Calu3 (cell line): Measurements from ENCODE around the gene TAF15. TPM values are rescaled to one million over a fixed set of nuclear protein-coding genes. Genes with fewer than 3 reads are reported as not detected.
A peak's percentile ranks its signal among the peaks of the same experiment; 100 is the strongest.

ENCODE experiments used
- BruUV-seq: library from RNA; stranded (reverse); fragments of 400-500 nt; replicated peaks from 2 replicates; lab custom pipeline; 2021; lab: Mats Ljungman, UMichigan
- CTCF ChIA-PET: fragments of 300-600 bp; sonication (Branson Sonifier 250); formaldehyde crosslinking; loops from one replicate; lab custom pipeline; 2022; ENCODE audit warnings: antibody characterized with exemption; lab: Charles Lee
- DNase-seq: peaks from one replicate; pipeline ENCODE4 v3.0.0; 2022
- H3K27ac Mint-ChIP-seq: one replicate; pipeline ENCODE4 v1.8.0; 2022; ENCODE audit warnings: mixed read lengths; ENCODE audit not compliant: unreplicated experiment
- H3K27me3 Mint-ChIP-seq: one replicate; pipeline ENCODE4 v1.8.0; 2022; ENCODE audit warnings: mixed read lengths; ENCODE audit not compliant: unreplicated experiment
- H3K36me3 Mint-ChIP-seq: one replicate; pipeline ENCODE4 v1.8.0; 2022; ENCODE audit warnings: mild to moderate bottlenecking, moderate library complexity, mixed read lengths; ENCODE audit not compliant: insufficient read depth, unreplicated experiment
- H3K4me1 Mint-ChIP-seq: one replicate; pipeline ENCODE4 v1.8.0; 2022; ENCODE audit warnings: mild to moderate bottlenecking, low read depth, mixed read lengths; ENCODE audit not compliant: unreplicated experiment
- H3K4me3 Mint-ChIP-seq: one replicate; pipeline ENCODE4 v1.8.0; 2022; ENCODE audit warnings: mild to moderate bottlenecking, low read depth, moderate library complexity, mixed read lengths; ENCODE audit not compliant: unreplicated experiment
- H3K9me3 Mint-ChIP-seq: one replicate; pipeline ENCODE4 v1.8.0; 2022; ENCODE audit warnings: low read depth, mixed read lengths; ENCODE audit not compliant: unreplicated experiment
- CTCF ChIP-seq: fragments of 200-600 bp; IDR thresholded peaks from one replicate; pipeline ENCODE4 v1.8.0; 2022; ENCODE audit warnings: antibody characterized with exemption; ENCODE audit not compliant: unreplicated experiment
- intact Hi-C: fragments of 100-400 bp; cut with micrococcal nuclease; formaldehyde crosslinking; loops from one replicate; pipeline ENCODE4 v1.10.0; 2022; ENCODE audit not compliant: unreplicated experiment
- total RNA-seq: library from RNA; stranded (reverse); gene quantifications from 2 replicates; pipeline ENCODE4 v1.2.3, GENCODE V29; 2022

Gene TAF15
- total RNA-seq, 1 experiment from 2014 or later, result 286 TPM

- no peak overlapping the region for H3K4me3 Mint-ChIP-seq
- H3K27me3 Mint-ChIP-seq, result no peaks in the 10 kb centered on the region
- CTCF ChIA-PET, result interaction anchor here (0.6 kb wide), 1 partner anchor 9 kb away, joined by 4 read pairs; no protein-coding TSS in a partner anchor
- H3K4me1 Mint-ChIP-seq, result peaks cover 14% of the 10 kb centered on the region
- DNase-seq, result no peak
- H3K9me3 Mint-ChIP-seq, result no peaks in the 10 kb centered on the region
- no peak for TF ChIP-seq CTCF
- BruUV-seq, result no TSS peak
- no peak overlapping the region for H3K27ac Mint-ChIP-seq
- intact Hi-C loops, result no loop called here
- peaks cover 6% of the 10 kb centered on the region for H3K36me3 Mint-ChIP-seq
Observed at GRCh38 chr17:35889241-35889640, 80.0 kb downstream of the TAF15 start.

GRCh38 chr17:35889818-35890773, 80.8 kb downstream of the TAF15 start:
- peak overlapping the region; percentile 54 for H3K27ac Mint-ChIP-seq
- no peaks in the 10 kb centered on the region for H3K27me3 Mint-ChIP-seq
- peak; percentile 13 for DNase-seq
- H3K9me3 Mint-ChIP-seq, result no peaks in the 10 kb centered on the region
- no peak for TF ChIP-seq CTCF
- CTCF ChIA-PET, result interaction anchor here (0.8 kb wide), 1 partner anchor 37 kb away, joined by 4 read pairs; no protein-coding TSS in a partner anchor
- intact Hi-C loops, result no loop called here
- H3K4me3 Mint-ChIP-seq, result no peak overlapping the region
- no TSS peak for BruUV-seq
- H3K36me3 Mint-ChIP-seq, result peaks cover 6% of the 10 kb centered on the region
- H3K4me1 Mint-ChIP-seq, result peaks cover 14% of the 10 kb centered on the region

- Mint-ChIP-seq H3K36me3 (peaks cover 6% of the 10 kb centered on the region), H3K9me3 (no peaks in the 10 kb centered on the region), H3K27me3 (no peaks in the 10 kb centered on the region), H3K4me3 (no peak overlapping the region), H3K4me1 (peaks cover 14% of the 10 kb centered on the region), H3K27ac (no peak overlapping the region)
- no peak for DNase-seq
- CTCF ChIA-PET, result interaction anchor here (0.8 kb wide), 1 partner anchor 36 kb away, joined by 4 read pairs; no protein-coding TSS in a partner anchor
- intact Hi-C loops, result no loop called here
- TF ChIP-seq CTCF, result no peak
- BruUV-seq, result no TSS peak
Observed at GRCh38 chr17:35890774-35891155, 81.5 kb downstream of the TAF15 start.

GRCh38 chr17:35891269-35891668, 82.0 kb downstream of the TAF15 start:
- peaks cover 14% of the 10 kb centered on the region for H3K4me1 Mint-ChIP-seq
- H3K4me3 Mint-ChIP-seq, result no peak overlapping the region
- H3K9me3 Mint-ChIP-seq, result no peaks in the 10 kb centered on the region
- intact Hi-C loops, result no loop called here
- no peaks in the 10 kb centered on the region for H3K27me3 Mint-ChIP-seq
- H3K36me3 Mint-ChIP-seq, result peaks cover 6% of the 10 kb centered on the region
- BruUV-seq, result no TSS peak
- no peak for DNase-seq
- CTCF ChIA-PET, result interaction anchor here (0.6 kb wide), 1 partner anchor 9 kb away, joined by 3 read pairs; no protein-coding TSS in a partner anchor
- no peak for TF ChIP-seq CTCF
- no peak overlapping the region for H3K27ac Mint-ChIP-seq
